HCT116 (cell line): ENCODE results near the gene SMIM35. TPM values are rescaled to one million over a fixed set of nuclear protein-coding genes. Genes with fewer than 3 reads are reported as not detected.

Experiments
- ATAC-seq: fragments of 200-7000 bp; cut with Tn5 transposase; 2 replicates; pipeline ENCODE4 v1.9.1; 2020; ENCODE audit warnings: mild to moderate bottlenecking, moderate library complexity
- BruUV-seq: library from RNA; stranded (reverse); fragments of 400-500 nt; replicated peaks from 2 replicates; lab custom pipeline; 2021; lab: Mats Ljungman, UMichigan
- CTCF ChIA-PET: fragments of 300-600 bp; sonication (Branson Sonifier 250); formaldehyde crosslinking; loops from one replicate; lab custom pipeline; 2021; ENCODE audit warnings: antibody characterized with exemption; lab: Charles Lee
- POLR2A ChIA-PET: fragments of 300-600, 350-600 bp; sonication (Branson Sonifier 250); formaldehyde crosslinking; loops from one replicate; lab custom pipeline; 2021; ENCODE audit warnings: antibody characterized with exemption; lab: Charles Lee
- RAD21 ChIA-PET, 2 experiments: fragments of 300-600 bp; sonication (Branson Sonifier 250); formaldehyde crosslinking; loops; one replicate each; lab custom pipeline; 2023; ENCODE audit warnings: low total read pairs in 2 of 2; ENCODE audit not compliant: uncharacterized antibody in 2 of 2, unreplicated experiment in 2 of 2, low non-redundant PET in 1 of 2; lab: Charles Lee
- DNase-seq: peaks from one replicate; pipeline ENCODE4 v3.0.0-alpha.2; 2010; ENCODE audit warnings: low read depth, low spot score
- H2AFZ ChIP-seq: fragments of 200-600 bp; shearing (Covaris generic), sonication (generic); 2 replicates; pipeline ENCODE4 v1.6.1; 2017; ENCODE audit warnings: low read depth, mixed run types, mixed read lengths, antibody characterized with exemption, low read length; ENCODE audit not compliant: poor library complexity, severe bottlenecking
- H3K27ac ChIP-seq: 2 replicates; pipeline ENCODE4 v1.5.1; 2012; ENCODE audit warnings: low read depth, low read length
- H3K27me3 ChIP-seq: fragments of 200-600 bp; sonication (generic); 2 replicates; pipeline ENCODE4 v1.6.1; 2016; ENCODE audit warnings: mixed run types, low read length, mixed read lengths; ENCODE audit not compliant: insufficient read depth
- H3K36me3 ChIP-seq, 2 experiments: fragments of 200-500 bp in 1 of 2; fragments of 200-600 bp in 1 of 2; sonication (Bioruptor generic) in 1 of 2; sonication (generic) in 1 of 2; 2 replicates each; pipeline versions ENCODE4 v1.5.1 to v1.6.1; 2014 to 2016; ENCODE audit warnings: low read length in 2 of 2, inconsistent platforms in 1 of 2, mixed read lengths in 1 of 2, mixed run types in 1 of 2; ENCODE audit not compliant: insufficient read depth in 2 of 2, control insufficient read depth in 1 of 2
- H3K4me1 ChIP-seq, 2 experiments: fragments of 200-600 bp in 1 of 2; sonication (generic) in 1 of 2; 2 replicates each; pipeline versions ENCODE4 v1.5.1 to v1.6.1; 2012 to 2017; ENCODE audit warnings: low read length in 2 of 2, inconsistent platforms in 1 of 2, mild to moderate bottlenecking in 1 of 2, mixed read lengths in 1 of 2, mixed run types in 1 of 2, moderate library complexity in 1 of 2; ENCODE audit not compliant: insufficient read depth in 2 of 2, control insufficient read depth in 1 of 2
- H3K4me2 ChIP-seq: fragments of 200-600 bp; sonication (generic); 2 replicates; pipeline ENCODE4 v1.6.1; 2017; ENCODE audit warnings: mixed run types, low read length, mixed read lengths
- H3K4me3 ChIP-seq, 2 experiments: fragments of 200-600 bp in 1 of 2; sonication (generic) in 1 of 2; replicated peaks in 1 of 2; 2 replicates each; pipeline ENCODE4 v1.5.1; 2011 to 2016; ENCODE audit warnings: low read length in 2 of 2, control low read depth in 1 of 2, low read depth in 1 of 2, mild to moderate bottlenecking in 1 of 2, mixed read lengths in 1 of 2, mixed run types in 1 of 2
- H3K79me2 ChIP-seq: fragments of 200-600 bp; sonication (generic); 2 replicates; pipeline ENCODE4 v1.6.1; 2017; ENCODE audit warnings: mild to moderate bottlenecking, mixed run types, low read length, moderate library complexity, mixed read lengths; ENCODE audit not compliant: insufficient read depth
- H3K9ac ChIP-seq: fragments of 200-600 bp; sonication (generic); 2 replicates; pipeline ENCODE4 v1.6.1; 2016; ENCODE audit warnings: low read length, mixed read lengths
- H3K9me2 ChIP-seq: fragments of 200-600 bp; sonication (generic), shearing (Covaris generic); 2 replicates; pipeline ENCODE4 v1.6.1; 2017; ENCODE audit warnings: mixed run types, mild to moderate bottlenecking, moderate library complexity; ENCODE audit not compliant: insufficient read depth
- H3K9me3 ChIP-seq, 2 experiments: fragments of 200-500 bp in 1 of 2; fragments of 200-600 bp in 1 of 2; sonication (Bioruptor generic) in 1 of 2; sonication (generic) in 1 of 2; 2 replicates each; pipeline ENCODE4 v1.6.1; 2014 to 2017; ENCODE audit warnings: low read length in 2 of 2, mixed read lengths in 2 of 2, inconsistent platforms in 1 of 2, low read depth in 1 of 2, mild to moderate bottlenecking in 1 of 2, mixed run types in 1 of 2, moderate library complexity in 1 of 2; ENCODE audit not compliant: control insufficient read depth in 1 of 2, insufficient read depth in 1 of 2
- H4K20me1 ChIP-seq: fragments of 200-600 bp; sonication (generic), shearing (Covaris generic); 2 replicates; pipeline ENCODE4 v1.6.1; 2017; ENCODE audit warnings: mixed run types, mild to moderate bottlenecking, moderate library complexity; ENCODE audit not compliant: insufficient read depth
- CEBPB ChIP-seq: IDR thresholded peaks from 2 replicates; pipeline ENCODE4 v1.6.1; 2012; ENCODE audit warnings: low read depth
- ELF1 ChIP-seq: IDR thresholded peaks from 2 replicates; pipeline ENCODE4 v1.6.1; 2012; ENCODE audit warnings: low read depth, borderline replicate concordance
- EZH2 ChIP-seq: fragments of 200-600 bp; sonication (generic); IDR thresholded peaks from 2 replicates; pipeline ENCODE4 v1.6.1; 2017; ENCODE audit warnings: antibody characterized with exemption, mixed run types
- EZH2phosphoT487 ChIP-seq: fragments of 200-600 bp; IDR thresholded peaks from 2 replicates; pipeline ENCODE4 v1.6.1; 2018; ENCODE audit warnings: antibody characterized with exemption, borderline replicate concordance
- FOSL1 ChIP-seq: IDR thresholded peaks from 2 replicates; pipeline ENCODE4 v1.6.1; 2012; ENCODE audit warnings: low read depth
- JUND ChIP-seq: IDR thresholded peaks from 2 replicates; pipeline ENCODE4 v1.6.1; 2012
- POLR2A ChIP-seq: IDR thresholded peaks from 2 replicates; pipeline ENCODE4 v1.7.0; 2011; ENCODE audit warnings: borderline replicate concordance; ENCODE audit not compliant: insufficient read depth, insufficient read length; ENCODE audit errors: extremely low read depth
- POLR2AphosphoS5 ChIP-seq: IDR thresholded peaks from 2 replicates; pipeline ENCODE4 v1.6.1; 2011; ENCODE audit warnings: mild to moderate bottlenecking, low read depth, low read length, moderate library complexity
- SIN3A ChIP-seq: IDR thresholded peaks from 2 replicates; pipeline ENCODE4 v1.6.1; 2012; ENCODE audit warnings: low read depth
- SP1 ChIP-seq: IDR thresholded peaks from 2 replicates; pipeline ENCODE4 v1.6.1; 2012; ENCODE audit warnings: low read depth
- SRF ChIP-seq: IDR thresholded peaks from 2 replicates; pipeline ENCODE4 v1.6.1; 2012; ENCODE audit warnings: low read depth
- TCF7L2 ChIP-seq: IDR thresholded peaks from 2 replicates; pipeline ENCODE4 v1.7.0; 2011; ENCODE audit warnings: borderline replicate concordance, inconsistent platforms; ENCODE audit not compliant: insufficient read depth, insufficient read length; ENCODE audit errors: extremely low read depth
- YY1 ChIP-seq: IDR thresholded peaks from 2 replicates; pipeline ENCODE4 v1.6.1; 2011; ENCODE audit warnings: low read length, low read depth, moderate library complexity, mild to moderate bottlenecking; ENCODE audit not compliant: insufficient replicate concordance; ENCODE audit errors: extremely low read depth
- ZNF274 ChIP-seq: fragments of 200-500 bp; sonication (Bioruptor generic); IDR thresholded peaks from 2 replicates; pipeline ENCODE4 v1.6.1; 2014; ENCODE audit warnings: mild to moderate bottlenecking, low read depth, low read length, inconsistent platforms
- intact Hi-C: fragments of 100-400 bp; cut with micrococcal nuclease; formaldehyde crosslinking; loops from 2 replicates; pipeline ENCODE4 v1.10.0; 2022
- total RNA-seq: library from RNA; stranded (reverse); gene quantifications from one replicate; pipeline ENCODE4 v1.2.1, GENCODE V29; 2021; ENCODE audit not compliant: unreplicated experiment
- TF ChIP-seq, protein P1 (sequence below): IDR thresholded peaks from 2 replicates; pipeline ENCODE4 v1.6.1; 2012
- TF ChIP-seq, protein P2 (sequence below): IDR thresholded peaks from 2 replicates; pipeline ENCODE4 v1.6.1; 2012; ENCODE audit warnings: low read depth
- TF ChIP-seq, protein P3 (sequence below): IDR thresholded peaks from 2 replicates; pipeline ENCODE4 v1.6.1; 2012

Gene SMIM35
- total RNA-seq, 1 experiment from 2014 or later: not detected

DNA sequence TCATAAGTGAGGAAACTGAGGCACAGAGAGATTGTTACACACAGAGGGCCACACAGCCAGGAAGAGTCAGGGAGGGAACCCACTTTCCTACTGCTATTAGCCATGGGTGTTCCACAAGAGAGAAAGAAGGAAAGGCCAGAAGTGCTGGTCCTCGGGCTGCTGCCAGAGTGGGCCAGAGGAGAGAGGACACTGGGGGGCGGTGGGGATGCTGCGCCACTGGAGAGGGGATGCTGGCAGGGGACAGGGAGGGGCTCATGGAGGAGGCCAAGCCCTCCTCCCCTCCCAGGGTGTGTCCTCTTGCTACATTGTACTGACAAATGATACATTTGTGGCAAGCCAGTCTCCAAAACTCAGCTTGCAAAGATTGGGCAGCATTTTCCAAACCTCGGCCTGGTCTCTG lies 90.7 kb downstream of the SMIM35 start:
- ChIA-PET RAD21 (no interaction called here), POLR2A (no interaction called here), CTCF (no interaction called here)
- no peaks in the 10 kb centered on the region for H3K27me3 ChIP-seq
- H4K20me1 ChIP-seq: no peaks in the 10 kb centered on the region
- H3K4me1 ChIP-seq: no peaks in the 10 kb centered on the region
- no peak overlapping the region for H3K27ac ChIP-seq
- intact Hi-C loops: no loop called here
- H3K36me3 ChIP-seq: no peaks in the 10 kb centered on the region
- H3K9me2 ChIP-seq: no peaks in the 10 kb centered on the region
- no peak overlapping the region for H3K4me2 ChIP-seq
- ATAC-seq (no peak), DNase-seq (no peak)
- TF ChIP-seq POLR2AphosphoS5 (no peak), POLR2A (no peak), SRF (no peak), YY1 (no peak), EZH2 (no peak), ELF1 (no peak), TCF7L2 (no peak), JUND (no peak), ZNF274 (no peak), SP1 (no peak), FOSL1 (no peak), CEBPB (no peak), EZH2phosphoT487 (no peak), SIN3A (no peak)
- TF ChIP-seq, protein P1, sequence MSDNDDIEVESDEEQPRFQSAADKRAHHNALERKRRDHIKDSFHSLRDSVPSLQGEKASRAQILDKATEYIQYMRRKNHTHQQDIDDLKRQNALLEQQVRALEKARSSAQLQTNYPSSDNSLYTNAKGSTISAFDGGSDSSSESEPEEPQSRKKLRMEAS: no peak
- TF ChIP-seq, protein P2, sequence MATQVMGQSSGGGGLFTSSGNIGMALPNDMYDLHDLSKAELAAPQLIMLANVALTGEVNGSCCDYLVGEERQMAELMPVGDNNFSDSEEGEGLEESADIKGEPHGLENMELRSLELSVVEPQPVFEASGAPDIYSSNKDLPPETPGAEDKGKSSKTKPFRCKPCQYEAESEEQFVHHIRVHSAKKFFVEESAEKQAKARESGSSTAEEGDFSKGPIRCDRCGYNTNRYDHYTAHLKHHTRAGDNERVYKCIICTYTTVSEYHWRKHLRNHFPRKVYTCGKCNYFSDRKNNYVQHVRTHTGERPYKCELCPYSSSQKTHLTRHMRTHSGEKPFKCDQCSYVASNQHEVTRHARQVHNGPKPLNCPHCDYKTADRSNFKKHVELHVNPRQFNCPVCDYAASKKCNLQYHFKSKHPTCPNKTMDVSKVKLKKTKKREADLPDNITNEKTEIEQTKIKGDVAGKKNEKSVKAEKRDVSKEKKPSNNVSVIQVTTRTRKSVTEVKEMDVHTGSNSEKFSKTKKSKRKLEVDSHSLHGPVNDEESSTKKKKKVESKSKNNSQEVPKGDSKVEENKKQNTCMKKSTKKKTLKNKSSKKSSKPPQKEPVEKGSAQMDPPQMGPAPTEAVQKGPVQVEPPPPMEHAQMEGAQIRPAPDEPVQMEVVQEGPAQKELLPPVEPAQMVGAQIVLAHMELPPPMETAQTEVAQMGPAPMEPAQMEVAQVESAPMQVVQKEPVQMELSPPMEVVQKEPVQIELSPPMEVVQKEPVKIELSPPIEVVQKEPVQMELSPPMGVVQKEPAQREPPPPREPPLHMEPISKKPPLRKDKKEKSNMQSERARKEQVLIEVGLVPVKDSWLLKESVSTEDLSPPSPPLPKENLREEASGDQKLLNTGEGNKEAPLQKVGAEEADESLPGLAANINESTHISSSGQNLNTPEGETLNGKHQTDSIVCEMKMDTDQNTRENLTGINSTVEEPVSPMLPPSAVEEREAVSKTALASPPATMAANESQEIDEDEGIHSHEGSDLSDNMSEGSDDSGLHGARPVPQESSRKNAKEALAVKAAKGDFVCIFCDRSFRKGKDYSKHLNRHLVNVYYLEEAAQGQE: no peak
- TF ChIP-seq, protein P3, sequence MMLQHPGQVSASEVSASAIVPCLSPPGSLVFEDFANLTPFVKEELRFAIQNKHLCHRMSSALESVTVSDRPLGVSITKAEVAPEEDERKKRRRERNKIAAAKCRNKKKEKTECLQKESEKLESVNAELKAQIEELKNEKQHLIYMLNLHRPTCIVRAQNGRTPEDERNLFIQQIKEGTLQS: no peak
- H3K79me2 ChIP-seq: no peaks in the 10 kb centered on the region
- H3K9me3 ChIP-seq: no peaks in the 10 kb centered on the region
- H3K4me3 ChIP-seq: no peak overlapping the region
- H3K9ac ChIP-seq: no peak overlapping the region
- no peak overlapping the region for H2AFZ ChIP-seq
- no TSS peak for BruUV-seq
